ENCODE results near the gene OR6B1.

The OR6B1 gene

GRCh38 chr7:144022169-144022568, 22.0 kb downstream of the OR6B1 start:
- Mint-ChIP-seq H3K27me3 (peaks cover 7% of the 10 kb centered on the region), H3K4me3 (no peak overlapping the region), H3K4me1 (no peaks in the 10 kb centered on the region), H3K9me3 (no peaks in the 10 kb centered on the region), H3K27ac (no peak overlapping the region), H3K36me3 (no peaks in the 10 kb centered on the region)
- no peak for ATAC-seq

- H3K36me3 Mint-ChIP-seq: no peaks in the 10 kb centered on the region
- no peak overlapping the region for H3K4me3 Mint-ChIP-seq
- peaks cover 7% of the 10 kb centered on the region for H3K27me3 Mint-ChIP-seq
- no peak overlapping the region for H3K27ac Mint-ChIP-seq
- H3K4me1 Mint-ChIP-seq: no peaks in the 10 kb centered on the region
- no peaks in the 10 kb centered on the region for H3K9me3 Mint-ChIP-seq
- ATAC-seq: no peak
Measured at GRCh38 chr7:144023171-144023827, 23.2 kb downstream of the OR6B1 start.

GRCh38 chr7:144024213-144024612, 24.1 kb downstream of the OR6B1 start:
- H3K27ac Mint-ChIP-seq: no peak overlapping the region
- peak; percentile 53 for ATAC-seq
- no peaks in the 10 kb centered on the region for H3K27me3 Mint-ChIP-seq
- no peaks in the 10 kb centered on the region for H3K36me3 Mint-ChIP-seq
- no peaks in the 10 kb centered on the region for H3K4me1 Mint-ChIP-seq
- no peaks in the 10 kb centered on the region for H3K9me3 Mint-ChIP-seq
- H3K4me3 Mint-ChIP-seq: no peak overlapping the region

GRCh38 chr7:144026203-144026883, 26.2 kb downstream of the OR6B1 start:
- H3K9me3 Mint-ChIP-seq: no peaks in the 10 kb centered on the region
- H3K4me1 Mint-ChIP-seq: no peaks in the 10 kb centered on the region
- no peak overlapping the region for H3K4me3 Mint-ChIP-seq
- no peaks in the 10 kb centered on the region for H3K36me3 Mint-ChIP-seq
- H3K27ac Mint-ChIP-seq: no peak overlapping the region
- no peak for ATAC-seq
- H3K27me3 Mint-ChIP-seq: peaks cover 6% of the 10 kb centered on the region

DNA sequence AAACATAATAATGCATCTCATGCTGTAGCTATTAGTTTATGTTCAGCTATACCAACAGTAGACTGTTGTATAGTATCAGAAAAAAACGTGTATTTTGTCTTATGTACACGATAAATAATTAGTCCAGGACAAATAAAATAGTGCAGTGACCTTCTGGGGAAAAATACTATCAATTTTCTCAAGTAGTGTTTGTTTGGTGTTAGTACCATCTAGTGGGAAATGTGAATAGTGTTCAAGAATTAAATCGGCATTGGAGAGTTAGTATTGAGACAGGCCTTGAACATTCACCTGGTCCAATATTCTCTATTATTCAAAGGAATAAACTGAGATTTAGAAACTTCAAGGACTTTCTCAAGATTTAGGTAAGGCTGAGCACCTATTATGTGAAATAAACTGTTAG, 26.9 kb downstream of the OR6B1 start:
- ATAC-seq: no peak
- Mint-ChIP-seq H3K27ac (no peak overlapping the region), H3K27me3 (peaks cover 12% of the 10 kb centered on the region), H3K4me1 (no peaks in the 10 kb centered on the region), H3K9me3 (no peaks in the 10 kb centered on the region), H3K4me3 (no peak overlapping the region), H3K36me3 (no peaks in the 10 kb centered on the region)

DNA sequence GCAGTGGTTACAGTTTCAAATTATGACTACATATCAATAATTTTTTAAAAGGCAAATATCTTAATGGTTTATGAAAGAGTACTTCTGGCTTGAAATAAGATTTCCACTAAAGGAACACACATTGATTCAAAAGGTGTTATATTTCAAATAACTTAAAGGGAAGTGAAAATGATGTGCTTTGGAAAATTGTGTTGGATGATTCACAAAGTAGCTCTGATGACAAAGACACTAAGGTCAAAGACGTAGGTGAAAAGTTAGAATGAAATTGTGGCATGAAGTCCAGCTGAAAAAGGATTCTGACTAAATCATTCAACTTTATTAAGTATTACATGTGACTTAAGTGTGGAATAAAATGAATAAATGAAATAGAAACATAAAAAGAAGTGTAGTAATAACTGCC, 27.9 kb downstream of the OR6B1 start:
- H3K36me3 Mint-ChIP-seq: no peaks in the 10 kb centered on the region
- H3K4me3 Mint-ChIP-seq: no peak overlapping the region
- peak; percentile 43 for ATAC-seq
- H3K27ac Mint-ChIP-seq: no peak overlapping the region
- H3K9me3 Mint-ChIP-seq: no peaks in the 10 kb centered on the region
- no peaks in the 10 kb centered on the region for H3K4me1 Mint-ChIP-seq
- H3K27me3 Mint-ChIP-seq: peaks cover 12% of the 10 kb centered on the region

DNA sequence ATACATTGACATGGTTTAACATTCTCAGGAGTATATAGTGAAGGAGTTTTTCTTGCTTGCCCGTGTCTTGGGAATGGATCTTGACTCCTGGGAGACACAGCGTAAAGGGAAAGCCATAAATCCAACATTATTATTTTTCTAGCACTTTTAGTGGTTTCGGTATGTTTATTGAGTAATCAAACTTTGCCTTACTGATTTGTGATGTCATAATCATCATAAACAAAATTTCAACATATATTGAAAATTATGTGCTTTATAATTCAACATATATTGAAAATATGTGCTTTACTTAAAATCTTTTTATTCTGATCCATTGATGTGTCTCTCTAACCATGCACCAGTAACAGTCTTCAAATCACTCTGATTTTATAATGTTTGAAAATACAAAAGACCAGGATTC, 28.4 kb downstream of the OR6B1 start:
- Mint-ChIP-seq H3K36me3 (no peaks in the 10 kb centered on the region), H3K27me3 (peaks cover 12% of the 10 kb centered on the region), H3K9me3 (no peaks in the 10 kb centered on the region), H3K4me3 (no peak overlapping the region), H3K27ac (no peak overlapping the region), H3K4me1 (no peaks in the 10 kb centered on the region)
- ATAC-seq: no peak

DNA sequence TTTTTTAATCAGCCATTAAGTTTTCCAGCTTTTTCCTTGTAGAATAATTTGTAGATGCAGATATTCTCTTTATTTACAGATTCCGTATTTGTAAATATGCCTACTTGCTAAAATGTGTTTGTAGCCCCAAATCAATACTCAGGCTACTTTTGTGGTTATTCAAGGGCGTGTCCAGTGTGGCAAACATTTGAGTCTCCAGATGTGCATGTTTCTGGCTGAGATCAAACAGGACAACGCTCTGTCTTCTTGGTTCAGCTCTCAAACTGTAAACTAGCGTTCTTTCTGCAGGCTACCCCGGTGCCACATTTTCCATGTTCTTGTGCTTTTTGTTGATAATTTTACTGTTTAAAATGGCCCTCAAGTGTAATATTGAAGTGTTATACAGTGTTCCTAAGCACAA, 32.4 kb downstream of the OR6B1 start:
- Mint-ChIP-seq H3K4me1 (no peaks in the 10 kb centered on the region), H3K9me3 (no peaks in the 10 kb centered on the region), H3K36me3 (no peaks in the 10 kb centered on the region), H3K27ac (no peak overlapping the region), H3K27me3 (peaks cover 12% of the 10 kb centered on the region), H3K4me3 (no peak overlapping the region)
- ATAC-seq: no peak

GRCh38 chr7:144032985-144033709, 33.0 kb downstream of the OR6B1 start:
- Mint-ChIP-seq H3K36me3 (no peaks in the 10 kb centered on the region), H3K4me1 (no peaks in the 10 kb centered on the region), H3K27me3 (peaks cover 12% of the 10 kb centered on the region), H3K4me3 (no peak overlapping the region), H3K27ac (no peak overlapping the region), H3K9me3 (no peaks in the 10 kb centered on the region)
- ATAC-seq: no peak

DNA sequence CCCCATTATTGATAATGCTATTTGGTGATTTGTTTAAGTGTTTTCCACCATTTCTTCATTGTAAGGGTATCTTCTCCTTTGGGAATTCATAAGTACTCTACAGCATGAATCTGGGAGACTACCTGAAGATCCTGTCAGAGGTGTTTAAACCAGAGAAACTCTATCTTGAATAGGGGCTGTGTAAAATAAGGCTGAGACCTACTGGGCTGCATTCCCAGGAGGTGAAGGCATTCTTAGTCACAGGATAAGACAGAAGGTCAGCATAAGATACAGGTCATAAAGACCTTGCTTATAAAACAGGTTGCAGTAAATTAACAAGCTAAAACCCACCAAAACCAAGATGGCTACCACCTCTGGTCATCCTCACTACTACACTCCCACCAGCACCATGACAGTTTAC, 35.3 kb downstream of the OR6B1 start:
- ATAC-seq: no peak
- Mint-ChIP-seq H3K4me1 (no peaks in the 10 kb centered on the region), H3K4me3 (no peak overlapping the region), H3K36me3 (no peaks in the 10 kb centered on the region), H3K9me3 (no peaks in the 10 kb centered on the region), H3K27me3 (peaks cover 12% of the 10 kb centered on the region), H3K27ac (no peak overlapping the region)

DNA sequence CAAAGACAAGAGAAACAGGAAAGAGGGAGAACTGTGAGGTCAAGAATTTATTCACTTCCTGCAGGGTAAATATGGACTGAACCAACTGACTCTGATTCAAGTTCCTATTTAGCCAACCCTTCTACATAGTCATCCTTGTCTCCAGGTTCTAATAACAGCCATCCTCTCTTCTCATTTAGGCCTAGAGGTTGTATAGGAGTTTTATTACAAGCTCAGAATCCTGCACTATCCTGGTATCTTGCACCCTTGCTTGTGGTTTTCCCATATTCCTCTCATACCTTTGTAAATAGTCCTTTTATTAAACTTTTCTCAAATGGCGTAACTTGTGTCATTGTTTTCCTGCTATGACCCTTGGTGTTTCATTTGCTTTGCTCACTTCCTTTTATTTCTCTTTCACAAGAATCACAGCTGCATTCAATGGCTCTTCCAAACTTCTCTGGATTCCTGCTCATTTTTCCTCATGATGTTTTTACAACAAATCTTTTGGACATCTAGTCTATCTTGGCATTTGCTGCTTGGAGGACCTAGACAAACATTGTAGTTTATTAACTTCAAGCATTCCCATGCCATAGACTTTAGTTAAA, 36.3 kb downstream of the OR6B1 start:
- no peak for ATAC-seq
- Mint-ChIP-seq H3K36me3 (no peaks in the 10 kb centered on the region), H3K27me3 (peaks cover 6% of the 10 kb centered on the region), H3K27ac (no peak overlapping the region), H3K9me3 (no peaks in the 10 kb centered on the region), H3K4me3 (no peak overlapping the region), H3K4me1 (no peaks in the 10 kb centered on the region)

- H3K9me3 Mint-ChIP-seq: no peaks in the 10 kb centered on the region
- no peak for ATAC-seq
- no peak overlapping the region for H3K4me3 Mint-ChIP-seq
- H3K27me3 Mint-ChIP-seq: no peaks in the 10 kb centered on the region
- no peaks in the 10 kb centered on the region for H3K36me3 Mint-ChIP-seq
- H3K27ac Mint-ChIP-seq: no peak overlapping the region
- no peaks in the 10 kb centered on the region for H3K4me1 Mint-ChIP-seq
Measured at GRCh38 chr7:144037414-144038035, 37.4 kb downstream of the OR6B1 start.

- Mint-ChIP-seq H3K27me3 (no peaks in the 10 kb centered on the region), H3K4me3 (no peak overlapping the region), H3K4me1 (no peaks in the 10 kb centered on the region), H3K36me3 (no peaks in the 10 kb centered on the region), H3K9me3 (no peaks in the 10 kb centered on the region), H3K27ac (no peak overlapping the region)
- ATAC-seq: no peak
Measured at GRCh38 chr7:144038887-144039286, 38.8 kb downstream of the OR6B1 start.

- no peak for ATAC-seq
- Mint-ChIP-seq H3K27me3 (peaks cover 14% of the 10 kb centered on the region), H3K27ac (no peak within 1 kb of the TSS), H3K36me3 (no peaks in the 10 kb centered on the region), H3K4me3 (no peak within 1 kb of the TSS), H3K9me3 (no peaks in the 10 kb centered on the region), H3K4me1 (no peaks in the 10 kb centered on the region)
Measured at GRCh38 chr7:144048648-144049047, 48.5 kb downstream of the OR6B1 start, which contains the start of gene OR2A5. OR2A5 (plus strand) TSS chr7:144048948; CDS start chr7:144050402, 1,454 bp downstream.

DNA sequence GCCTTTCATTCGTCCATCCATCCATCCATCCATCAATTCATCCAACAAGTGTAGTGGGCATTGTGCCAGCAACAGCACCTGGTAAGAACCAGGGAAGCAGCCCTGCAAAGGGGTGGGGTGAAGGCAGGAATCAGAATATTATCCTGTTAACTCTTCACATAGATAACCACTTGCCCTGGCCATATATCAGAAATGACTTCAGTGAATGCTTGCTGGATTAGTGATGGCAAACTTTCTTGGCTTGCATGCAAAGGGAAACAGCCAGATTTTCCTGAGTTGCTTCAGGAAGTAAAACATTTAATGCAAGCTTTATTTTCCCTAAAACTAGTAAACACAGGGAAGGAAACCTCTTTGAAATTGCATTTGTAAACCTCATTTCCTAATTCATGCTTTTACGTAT, 49.4 kb downstream of the OR6B1 start:
- Mint-ChIP-seq H3K36me3 (no peaks in the 10 kb centered on the region), H3K27ac (no peak overlapping the region), H3K4me3 (no peak overlapping the region), H3K4me1 (no peaks in the 10 kb centered on the region), H3K9me3 (no peaks in the 10 kb centered on the region), H3K27me3 (peaks cover 14% of the 10 kb centered on the region)
- ATAC-seq: no peak

Data from stimulated activated memory B cell treated with anti-CD40 and anti-IgM and Interleukin-4, amounts not matched to agents 10 μg/mL and 1 μg/mL and 100 μg/mL, for 72 hours (primary cell).